Neuron (in vitro differentiated cells): Measurements from ENCODE around the gene AGMO.

Experiments
- H2AFZ ChIP-seq: one replicate; pipeline ENCODE4 v1.6.1; 2013; ENCODE audit warnings: low read depth, mild to moderate bottlenecking, inconsistent platforms, low read length, moderate library complexity
- H3K27me3 ChIP-seq: one replicate; pipeline ENCODE4 v1.6.1; 2013; ENCODE audit warnings: low read length; ENCODE audit not compliant: insufficient read depth
- H3K36me3 ChIP-seq: one replicate; pipeline ENCODE4 v1.6.1; 2013; ENCODE audit warnings: low read length; ENCODE audit not compliant: insufficient read depth
- H3K4me1 ChIP-seq: one replicate; pipeline ENCODE4 v1.6.1; 2013; ENCODE audit warnings: low read length; ENCODE audit not compliant: insufficient read depth
- H3K4me3 ChIP-seq: 2 replicates; pipeline ENCODE4 v1.5.1; 2013; ENCODE audit warnings: mild to moderate bottlenecking, low read length, moderate library complexity
- H3K9me3 ChIP-seq: one replicate; pipeline ENCODE4 v1.6.1; 2013; ENCODE audit warnings: low read length

The AGMO gene

GRCh38 chr7:15459018-15459615 lies 102.7 kb downstream of the AGMO start:
- Histone ChIP-seq H2AFZ (no peak overlapping the region), H3K27me3 (no peaks in the 10 kb centered on the region), H3K9me3 (no peaks in the 10 kb centered on the region), H3K4me1 (no peaks in the 10 kb centered on the region), H3K36me3 (no peaks in the 10 kb centered on the region), H3K4me3 (no peak overlapping the region)

DNA sequence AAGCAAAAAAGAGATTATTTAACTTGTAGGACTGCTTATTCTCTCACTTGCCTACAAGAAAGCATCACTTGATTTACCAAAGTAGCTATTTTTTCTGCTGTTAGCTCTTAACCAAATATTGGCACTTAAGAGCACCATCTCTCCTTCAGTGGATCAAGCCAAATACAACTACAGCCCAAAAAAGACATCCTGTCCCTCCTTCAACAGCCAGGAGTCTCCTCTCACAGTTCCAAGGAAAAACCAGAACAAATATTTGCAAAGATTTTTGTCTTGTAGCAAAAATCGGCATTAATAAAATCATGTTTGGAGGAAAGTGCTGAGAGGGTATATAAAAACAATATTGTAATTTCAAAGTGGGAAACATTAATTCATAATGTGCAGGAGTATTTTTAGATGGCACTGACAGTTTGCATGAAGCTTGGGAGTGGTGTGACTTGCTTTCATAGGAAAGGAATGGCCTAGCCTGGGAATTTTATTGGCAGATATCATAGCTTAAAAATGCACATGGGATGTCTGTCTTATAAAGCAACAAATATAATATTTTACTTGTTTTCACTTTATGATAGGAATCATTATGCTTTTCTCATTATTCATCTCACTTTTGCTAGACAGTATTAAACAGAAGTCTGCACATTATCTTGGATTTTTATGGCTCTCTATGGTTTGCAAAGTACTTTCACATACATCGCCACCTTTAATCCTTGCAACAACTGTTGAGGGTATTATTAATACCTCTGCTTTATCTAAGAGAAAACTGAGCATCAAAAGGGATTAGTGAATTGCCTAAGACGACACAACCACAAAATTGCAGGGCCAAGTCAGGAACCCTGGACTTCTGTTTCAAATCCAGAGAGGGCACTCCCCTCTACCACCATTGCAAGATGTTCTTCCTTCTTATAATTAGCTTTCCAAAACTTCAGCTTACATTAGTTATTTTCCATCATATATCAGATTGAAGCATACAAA lies 103.5 kb downstream of the AGMO start:
- Histone ChIP-seq H3K4me1 (no peaks in the 10 kb centered on the region), H3K9me3 (no peaks in the 10 kb centered on the region), H2AFZ (no peak overlapping the region), H3K36me3 (no peaks in the 10 kb centered on the region), H3K27me3 (no peaks in the 10 kb centered on the region), H3K4me3 (no peak overlapping the region)

- no peaks in the 10 kb centered on the region for H3K9me3 ChIP-seq
- H2AFZ ChIP-seq, result no peak overlapping the region
- H3K4me3 ChIP-seq, result no peak overlapping the region
- H3K4me1 ChIP-seq, result no peaks in the 10 kb centered on the region
- H3K27me3 ChIP-seq, result no peaks in the 10 kb centered on the region
- H3K36me3 ChIP-seq, result no peaks in the 10 kb centered on the region
Measured at GRCh38 chr7:15452670-15453069, 109.1 kb downstream of the AGMO start.

DNA sequence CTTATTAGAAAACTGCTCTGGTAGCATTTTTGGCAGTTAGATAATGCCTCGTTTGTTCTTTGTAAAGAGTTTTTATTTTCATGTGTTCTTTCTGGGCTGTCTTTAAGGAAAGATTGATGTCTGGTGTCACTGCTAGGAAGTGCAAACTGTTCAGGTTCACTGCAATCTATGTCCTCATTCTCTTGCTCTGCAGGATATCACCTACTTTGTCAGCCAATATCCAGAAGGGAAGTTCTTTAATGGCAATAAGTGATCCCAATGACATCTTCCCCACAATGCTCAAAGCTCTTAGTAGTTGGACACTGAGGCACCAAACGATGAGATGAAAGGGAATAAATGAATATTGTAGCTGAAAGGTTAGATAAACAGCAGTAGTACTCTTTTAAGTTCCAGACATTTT lies 115.1 kb downstream of the AGMO start:
- no peaks in the 10 kb centered on the region for H3K36me3 ChIP-seq
- no peak overlapping the region for H2AFZ ChIP-seq
- no peaks in the 10 kb centered on the region for H3K27me3 ChIP-seq
- no peak overlapping the region for H3K4me3 ChIP-seq
- no peaks in the 10 kb centered on the region for H3K9me3 ChIP-seq
- no peaks in the 10 kb centered on the region for H3K4me1 ChIP-seq

GRCh38 chr7:15446280-15446679 lies 115.5 kb downstream of the AGMO start:
- no peaks in the 10 kb centered on the region for H3K9me3 ChIP-seq
- no peaks in the 10 kb centered on the region for H3K4me1 ChIP-seq
- H2AFZ ChIP-seq, result no peak overlapping the region
- no peaks in the 10 kb centered on the region for H3K36me3 ChIP-seq
- no peaks in the 10 kb centered on the region for H3K27me3 ChIP-seq
- no peak overlapping the region for H3K4me3 ChIP-seq

- H3K4me3 ChIP-seq, result no peak overlapping the region
Measured at GRCh38 chr7:15441915-15442314, 119.9 kb downstream of the AGMO start.

DNA sequence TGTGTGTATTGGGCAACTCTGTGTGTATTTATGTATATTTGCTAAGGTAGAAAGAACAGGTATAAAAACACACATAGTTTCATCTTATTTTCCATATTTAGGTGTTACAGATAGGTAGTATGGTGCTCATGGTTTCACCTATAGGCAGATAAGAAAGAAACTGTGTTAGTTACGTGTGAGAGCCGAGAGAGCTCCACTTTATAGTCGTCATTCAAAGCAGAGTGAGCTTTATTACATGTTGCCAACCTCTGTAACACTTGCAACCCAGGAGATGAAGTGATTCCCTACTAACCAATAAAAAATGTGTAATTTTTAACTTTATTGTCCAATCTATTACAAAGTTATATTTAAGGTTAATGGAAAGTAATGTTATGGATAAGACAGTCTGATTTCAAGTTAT lies 121.3 kb downstream of the AGMO start:
- H3K27me3 ChIP-seq, result no peaks in the 10 kb centered on the region
- H3K9me3 ChIP-seq, result no peaks in the 10 kb centered on the region
- H3K4me1 ChIP-seq, result no peaks in the 10 kb centered on the region
- H3K4me3 ChIP-seq, result no peak overlapping the region
- no peaks in the 10 kb centered on the region for H3K36me3 ChIP-seq
- no peak overlapping the region for H2AFZ ChIP-seq

More at GRCh38 chr7:15441915-15442314, 119.9 kb downstream of the AGMO start:
- no peaks in the 10 kb centered on the region for H3K9me3 ChIP-seq
- H3K36me3 ChIP-seq, result no peaks in the 10 kb centered on the region
- H3K27me3 ChIP-seq, result no peaks in the 10 kb centered on the region
- no peaks in the 10 kb centered on the region for H3K4me1 ChIP-seq
- no peak overlapping the region for H2AFZ ChIP-seq

GRCh38 chr7:15439853-15440252 lies 122.0 kb downstream of the AGMO start:
- no peak overlapping the region for H2AFZ ChIP-seq
- no peaks in the 10 kb centered on the region for H3K4me1 ChIP-seq
- H3K9me3 ChIP-seq, result no peaks in the 10 kb centered on the region
- H3K36me3 ChIP-seq, result no peaks in the 10 kb centered on the region
- H3K27me3 ChIP-seq, result no peaks in the 10 kb centered on the region
- H3K4me3 ChIP-seq, result no peak overlapping the region

DNA sequence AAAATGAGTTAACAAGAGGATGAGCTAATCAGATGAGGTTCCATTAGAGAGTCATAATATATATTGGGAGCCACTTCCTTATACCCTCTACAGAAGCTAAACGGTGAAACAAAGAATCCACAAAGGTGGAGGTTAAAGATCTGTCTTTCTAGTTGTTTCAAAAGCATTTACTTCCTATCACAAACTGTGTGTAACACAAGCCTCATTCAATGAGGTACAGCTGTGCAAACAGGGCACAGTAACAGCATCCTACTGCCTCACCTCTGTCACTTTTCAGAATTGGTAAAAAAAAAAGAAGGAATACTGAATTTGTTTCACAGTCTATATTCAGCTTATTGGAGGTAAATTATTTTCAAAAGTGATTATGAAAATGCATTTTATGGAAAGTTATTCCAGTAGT lies 128.7 kb downstream of the AGMO start:
- no peaks in the 10 kb centered on the region for H3K36me3 ChIP-seq
- H3K9me3 ChIP-seq, result no peaks in the 10 kb centered on the region
- no peaks in the 10 kb centered on the region for H3K27me3 ChIP-seq
- no peak overlapping the region for H3K4me3 ChIP-seq
- H2AFZ ChIP-seq, result no peak overlapping the region
- H3K4me1 ChIP-seq, result no peaks in the 10 kb centered on the region

DNA sequence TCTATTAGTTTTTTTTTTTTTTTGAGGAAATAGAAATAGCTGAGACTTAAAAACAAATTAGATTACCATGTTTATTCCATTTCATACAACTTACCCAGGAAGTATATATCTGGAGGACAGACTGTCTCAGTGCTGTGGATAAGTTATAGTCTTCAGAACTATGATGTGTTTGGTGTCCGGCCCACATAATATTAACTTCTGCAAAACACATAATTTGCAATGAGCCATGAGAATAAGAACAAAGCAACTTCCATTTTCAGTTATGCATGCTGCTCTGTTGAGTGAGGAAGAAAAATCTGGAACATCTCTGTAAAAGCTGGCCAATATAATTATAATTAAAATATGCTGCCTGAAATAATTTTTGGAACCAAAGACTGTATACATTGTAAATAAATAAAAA lies 130.9 kb downstream of the AGMO start:
- no peaks in the 10 kb centered on the region for H3K27me3 ChIP-seq
- no peaks in the 10 kb centered on the region for H3K36me3 ChIP-seq
- no peak overlapping the region for H2AFZ ChIP-seq
- H3K4me3 ChIP-seq, result no peak overlapping the region
- no peaks in the 10 kb centered on the region for H3K9me3 ChIP-seq
- H3K4me1 ChIP-seq, result no peaks in the 10 kb centered on the region

- Histone ChIP-seq H3K4me3 (no peak overlapping the region), H3K9me3 (no peaks in the 10 kb centered on the region), H3K36me3 (no peaks in the 10 kb centered on the region), H2AFZ (no peak overlapping the region), H3K4me1 (no peaks in the 10 kb centered on the region), H3K27me3 (no peaks in the 10 kb centered on the region)
Measured at GRCh38 chr7:15430191-15430590, 131.6 kb downstream of the AGMO start.

GRCh38 chr7:15424468-15424867 lies 137.3 kb downstream of the AGMO start:
- Histone ChIP-seq H3K9me3 (no peaks in the 10 kb centered on the region), H3K36me3 (no peaks in the 10 kb centered on the region), H3K4me3 (no peak overlapping the region), H3K4me1 (no peaks in the 10 kb centered on the region), H3K27me3 (no peaks in the 10 kb centered on the region), H2AFZ (no peak overlapping the region)

GRCh38 chr7:15419596-15419995 lies 142.2 kb downstream of the AGMO start:
- no peaks in the 10 kb centered on the region for H3K27me3 ChIP-seq
- H3K9me3 ChIP-seq, result no peaks in the 10 kb centered on the region
- no peak overlapping the region for H2AFZ ChIP-seq
- H3K4me3 ChIP-seq, result no peak overlapping the region
- H3K36me3 ChIP-seq, result no peaks in the 10 kb centered on the region
- no peaks in the 10 kb centered on the region for H3K4me1 ChIP-seq
